ENCODE measurements around the gene RBBP8.

The RBBP8 gene

DNA sequence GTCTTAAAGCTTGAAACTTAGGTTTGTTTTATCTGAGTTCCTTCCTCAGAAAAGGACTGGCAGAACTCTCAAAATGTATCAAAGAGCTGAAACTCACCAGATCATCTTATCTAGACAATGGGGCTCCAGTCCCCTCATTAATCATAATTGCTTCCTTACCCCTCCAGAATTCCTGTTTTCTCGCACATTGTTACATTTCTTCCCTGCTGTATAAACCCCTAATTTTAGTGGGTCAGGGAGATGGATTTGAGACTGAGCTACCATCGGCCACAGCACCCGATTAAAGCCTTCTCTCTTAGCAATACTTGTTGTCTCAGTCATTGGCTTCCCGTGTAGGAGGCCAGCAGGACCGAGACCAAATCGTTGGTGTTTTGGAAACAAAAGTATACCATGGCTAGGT is 130.4 kb downstream of the RBBP8 start:
- no peak for DNase-seq (ENCODE audit: low read depth)

DNA sequence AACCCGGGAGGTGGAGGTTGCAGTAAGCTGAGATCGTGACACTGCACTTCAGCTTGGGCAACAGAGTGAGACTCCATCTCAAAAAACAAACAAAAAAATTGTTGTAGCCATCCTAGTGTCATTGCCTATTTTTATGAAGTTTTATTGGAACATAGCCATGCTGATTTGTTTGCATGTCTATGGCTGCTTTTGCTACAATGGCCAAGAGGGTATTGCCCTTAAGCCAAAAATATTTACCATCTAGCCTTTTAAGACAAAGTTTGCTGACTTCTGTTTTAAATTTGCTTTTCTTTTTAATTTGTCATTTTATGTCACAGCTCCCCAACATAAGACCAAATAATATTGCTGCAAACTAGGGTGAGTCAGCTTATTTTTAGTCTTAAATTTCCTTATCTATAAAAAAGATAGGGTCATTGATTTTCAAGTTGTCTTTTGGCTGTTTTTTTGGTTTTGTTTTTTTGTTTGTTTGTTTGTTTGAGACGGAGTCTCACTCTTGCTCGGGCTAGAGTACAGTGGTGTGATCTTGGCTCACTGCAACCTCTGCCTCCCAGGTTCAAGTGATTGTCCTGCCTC is 132.2 kb downstream of the RBBP8 start:
- no peak for DNase-seq (ENCODE audit: low read depth)

DNA sequence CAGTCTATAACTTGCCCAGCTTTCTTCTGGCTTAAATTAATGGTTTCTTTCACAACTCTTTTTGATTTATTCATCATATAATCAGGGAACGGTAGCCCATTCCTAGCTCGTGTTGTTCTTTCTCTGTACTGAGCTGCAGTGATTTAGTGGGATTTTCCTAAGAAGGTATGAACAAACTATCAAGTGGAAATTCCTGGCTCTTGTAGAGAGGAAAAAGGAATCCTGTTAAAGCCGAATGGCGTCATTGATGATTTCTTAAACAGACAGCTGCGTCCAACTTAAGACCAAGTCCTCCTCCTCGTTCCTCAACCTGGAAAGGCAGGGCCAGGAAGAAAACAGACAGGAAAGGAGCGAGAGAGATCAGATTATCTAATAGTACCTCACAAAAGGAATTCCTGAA is 132.9 kb downstream of the RBBP8 start:
- no peak for DNase-seq (ENCODE audit: low read depth)

DNA sequence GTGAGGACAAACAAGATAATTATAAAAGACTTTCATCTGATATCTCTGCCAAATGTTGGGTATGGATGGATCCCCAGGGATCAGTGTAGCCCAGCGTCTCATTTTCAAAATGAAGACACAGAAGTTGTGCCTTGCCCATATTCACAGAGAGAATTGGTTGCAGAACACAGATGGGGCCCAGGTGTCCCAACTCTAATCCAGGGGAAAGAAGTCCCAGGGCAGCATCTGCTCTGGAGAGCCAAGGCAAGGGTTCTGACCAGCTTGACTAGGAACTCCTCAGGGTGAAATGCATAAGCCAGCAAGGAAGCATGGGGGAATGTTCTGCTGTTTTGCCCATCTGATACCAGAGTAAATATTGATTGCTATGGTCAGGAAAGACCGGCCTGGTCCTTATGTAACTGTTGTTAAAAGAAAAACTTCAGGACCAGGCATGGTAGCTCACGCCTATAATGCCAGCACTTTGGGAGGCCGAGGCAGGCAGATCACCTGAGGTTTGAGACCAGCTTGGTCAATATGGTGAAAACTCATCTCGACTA is 133.4 kb downstream of the RBBP8 start:
- DNase-seq (ENCODE audit: low read depth): no peak

DNA sequence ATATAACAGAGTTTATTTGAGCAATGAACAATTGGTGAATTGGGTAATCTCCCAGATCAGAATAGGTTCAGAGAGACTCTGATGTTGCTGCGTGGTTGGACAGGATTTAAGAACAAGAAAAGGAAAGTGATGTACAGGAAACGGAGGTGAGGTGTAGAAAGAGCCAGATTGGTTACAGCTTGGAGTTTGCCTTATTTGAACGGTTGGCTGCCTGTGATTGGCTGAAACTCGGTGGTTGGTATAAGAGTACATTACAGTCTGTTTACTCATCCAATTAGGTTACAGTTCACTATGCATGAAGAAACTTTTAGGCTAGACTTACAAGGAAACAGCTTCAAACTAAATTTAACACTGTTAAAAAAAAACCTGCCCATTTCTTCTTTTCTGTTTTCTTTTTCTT is 134.1 kb downstream of the RBBP8 start:
- DNase-seq (ENCODE audit: low read depth): no peak

DNA sequence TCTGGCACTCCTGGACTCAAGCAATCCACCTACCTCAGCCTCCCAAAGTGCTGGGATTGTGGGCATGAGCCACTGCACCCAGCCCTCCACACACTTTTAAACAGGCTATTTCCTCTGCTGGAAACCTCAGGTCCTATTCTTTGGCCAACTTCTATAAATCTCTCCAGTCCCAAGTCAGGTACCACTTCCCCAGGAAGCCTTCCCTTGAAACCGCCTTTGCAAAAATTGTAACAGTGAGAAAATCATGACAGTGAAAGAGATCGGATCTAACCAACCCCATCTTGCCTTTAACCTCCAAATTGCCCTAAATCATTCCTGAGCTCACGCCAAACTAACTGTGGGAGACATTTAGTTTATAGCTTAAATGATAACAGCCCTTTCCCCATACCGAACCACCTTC is 134.9 kb downstream of the RBBP8 start:
- no peak for DNase-seq (ENCODE audit: low read depth)

DNA sequence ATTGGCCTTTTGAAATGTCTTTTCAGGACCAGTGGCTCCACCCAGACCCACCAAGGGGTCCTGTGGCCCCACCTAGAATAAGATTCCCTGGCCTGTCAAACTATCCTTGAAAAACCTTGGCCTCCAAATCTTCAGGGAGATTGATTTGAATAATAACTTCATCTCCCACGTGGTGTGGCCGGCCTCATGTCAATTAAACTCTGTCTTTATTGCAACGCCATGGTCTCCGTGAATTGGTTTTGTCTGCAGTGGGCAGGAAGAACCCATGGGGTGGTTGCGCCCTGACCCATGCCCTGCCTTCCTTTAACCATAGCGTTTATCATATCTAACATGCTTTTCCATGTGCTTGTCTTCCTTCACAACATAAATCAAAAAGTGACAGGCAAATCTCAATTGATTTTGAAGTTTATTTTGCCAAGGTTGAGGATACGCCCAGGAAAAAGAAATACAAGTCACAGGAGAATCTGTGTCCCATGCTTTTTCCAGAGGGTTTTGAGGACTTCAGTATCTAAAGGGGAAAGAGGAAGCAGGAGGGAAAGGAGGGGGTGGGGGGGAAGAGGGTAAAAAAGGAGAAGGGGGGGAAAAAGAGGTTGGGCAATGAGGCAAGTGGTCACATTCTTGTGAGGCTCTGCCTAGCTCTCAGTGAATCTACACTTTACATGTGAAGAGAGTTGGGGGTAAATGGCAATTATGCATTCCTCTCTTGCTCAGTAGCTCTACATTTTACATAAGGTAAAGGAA is 135.6 kb downstream of the RBBP8 start:
- DNase-seq (ENCODE audit: low read depth): no peak

DNA sequence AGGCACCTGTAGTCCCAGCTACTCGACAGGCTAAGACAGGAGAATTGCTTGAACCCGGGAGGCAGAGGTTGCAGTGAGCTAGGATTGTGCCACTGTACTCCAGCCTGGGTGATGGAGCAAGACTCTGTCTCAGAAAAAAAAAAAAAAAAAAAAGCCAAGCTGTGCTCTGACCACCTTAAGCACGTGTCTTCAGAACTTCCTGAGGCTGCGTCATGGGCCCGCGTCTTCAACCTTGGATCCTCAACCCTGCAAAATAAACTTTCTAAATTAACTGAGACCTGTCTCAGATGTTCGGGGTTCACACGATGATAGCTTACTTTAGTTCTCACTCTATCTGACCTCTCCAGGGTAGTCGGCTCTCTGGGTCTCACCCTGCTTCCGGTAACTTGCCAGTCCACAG is 136.4 kb downstream of the RBBP8 start:
- DNase-seq (ENCODE audit: low read depth): no peak

DNA sequence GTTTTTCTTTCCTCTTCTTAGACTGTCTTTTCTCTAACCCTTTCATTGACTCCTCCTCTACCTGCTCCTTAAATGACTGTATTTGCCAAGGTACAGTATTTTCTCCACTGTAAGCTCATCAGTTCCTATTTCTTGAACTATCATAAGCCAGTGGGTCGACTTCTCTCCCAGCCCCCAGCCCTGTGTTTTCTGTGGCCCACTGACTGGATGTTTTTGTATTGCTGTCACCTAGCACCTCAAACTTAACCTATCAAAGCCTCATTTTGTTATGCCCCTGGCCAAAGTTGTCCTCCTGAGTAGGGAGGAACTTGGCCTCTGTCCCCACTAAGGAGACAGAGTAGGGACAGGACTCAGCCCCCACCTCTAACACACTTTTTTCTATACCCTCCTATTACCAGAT is 136.8 kb downstream of the RBBP8 start:
- DNase-seq (ENCODE audit: low read depth): no peak

DNA sequence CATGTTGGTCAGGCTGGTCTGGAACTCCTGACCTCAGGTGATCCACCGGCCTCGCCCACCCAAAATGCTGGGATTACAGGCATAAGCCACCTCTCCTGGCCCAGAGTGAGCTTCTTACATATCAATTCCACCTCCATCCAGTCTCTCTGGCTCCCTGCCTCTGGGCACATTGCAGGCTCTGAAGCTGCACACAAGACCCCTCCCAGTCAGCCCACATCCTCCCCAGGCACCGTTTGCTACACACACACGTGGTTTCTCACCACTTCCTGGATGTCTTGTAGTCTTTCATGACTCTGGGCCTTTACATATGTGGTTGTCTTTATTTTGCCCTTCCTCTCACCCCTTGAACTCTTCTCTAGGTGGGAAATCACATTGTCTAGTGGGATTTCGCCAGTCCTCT is 138.2 kb downstream of the RBBP8 start:
- DNase-seq (ENCODE audit: low read depth): peak; percentile 45

DNA sequence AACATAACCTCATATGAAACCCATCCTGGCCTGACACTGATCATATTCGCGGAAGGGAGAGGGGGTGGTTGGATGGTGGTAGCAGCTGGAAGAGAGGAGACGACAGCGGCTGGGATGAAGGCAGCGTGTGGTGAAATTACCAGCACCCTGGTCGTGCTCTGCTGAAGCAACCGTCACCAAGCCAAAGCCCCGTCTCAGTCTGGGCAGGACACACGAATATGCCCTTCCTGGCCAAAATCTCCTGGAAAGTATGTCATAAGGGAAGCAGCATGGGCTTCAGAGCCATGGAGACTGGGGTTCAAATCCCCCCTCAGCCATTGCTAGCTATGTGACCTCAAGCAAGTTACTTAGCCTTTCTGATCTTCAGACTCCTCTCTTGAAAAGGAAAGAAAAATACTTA is 139.0 kb downstream of the RBBP8 start:
- DNase-seq (ENCODE audit: low read depth): no peak

DNA sequence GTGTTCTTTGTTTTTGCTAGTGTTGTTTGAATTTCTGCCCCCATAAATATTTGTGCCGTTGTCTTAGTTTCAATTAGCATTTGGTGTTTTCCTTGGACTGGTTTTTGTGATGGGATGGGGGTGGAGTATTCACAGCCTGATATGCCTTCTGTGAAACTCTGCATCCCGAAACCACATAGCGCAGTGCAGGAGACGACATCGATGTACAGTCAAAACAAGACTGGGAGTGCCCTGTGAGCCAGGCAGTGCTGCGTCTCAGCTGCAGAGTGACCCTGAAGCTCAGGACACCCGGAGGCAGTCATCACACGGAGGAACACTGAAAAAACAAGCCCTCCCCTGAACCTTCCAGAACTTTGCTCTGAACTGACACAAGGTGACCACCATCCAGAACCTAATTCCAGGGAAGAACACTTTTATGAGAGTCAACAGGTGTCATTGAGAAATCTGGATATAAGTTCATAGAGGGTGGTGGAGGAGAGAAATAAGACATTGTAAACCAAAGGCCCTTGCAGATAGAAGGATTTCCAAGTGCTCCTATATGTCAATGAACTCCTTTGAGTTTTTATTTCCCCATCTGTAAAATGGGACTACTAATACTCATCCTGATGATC is 141.0 kb downstream of the RBBP8 start:
- DNase-seq (ENCODE audit: low read depth): no peak

Measured in activated T-cell treated with anti-CD3 and anti-CD28 coated beads for 48 hours (primary cell).